ES-I3 (cell line): ENCODE measurements around the gene SF3B3.
"Not testable (repeated sequence)": the region's sequence is repeated elsewhere in the genome, so short reads cannot be mapped to it uniquely, and the experiment has no call there.

Source experiments
- H3K36me3 ChIP-seq: 2 replicates; pipeline ENCODE4 v1.6.1; 2013; ENCODE audit warnings: mild to moderate bottlenecking, low read length, control low read depth, moderate library complexity; ENCODE audit not compliant: insufficient read depth
- H3K4me1 ChIP-seq: 2 replicates; pipeline ENCODE4 v1.6.1; 2013; ENCODE audit warnings: mild to moderate bottlenecking, control low read depth, low read length; ENCODE audit not compliant: insufficient read depth
- H3K9ac ChIP-seq: 2 replicates; pipeline ENCODE4 v1.6.1; 2013; ENCODE audit warnings: low read depth, mild to moderate bottlenecking, low read length, moderate library complexity
- H3K9me3 ChIP-seq: 2 replicates; pipeline ENCODE4 v1.6.1; 2013; ENCODE audit warnings: mild to moderate bottlenecking, low read length, moderate library complexity; ENCODE audit not compliant: control insufficient read depth, insufficient read depth

The SF3B3 gene

GRCh38 chr16:70621864-70622263, 98.2 kb downstream of the SF3B3 start:
- H3K9ac ChIP-seq = peak overlapping the region; percentile 19; the same call in 1 of the 2 replicates
- H3K4me1 ChIP-seq, H3K9me3 ChIP-seq, H3K36me3 ChIP-seq: not testable (repeated sequence)
